Stimulated activated naive B cell treated with anti-CD40 and anti-IgM and Interleukin-4, amounts not matched to agents 10 μg/mL and 1 μg/mL and 100 μg/mL, for 72 hours (primary cell): ENCODE results near the gene SPPL2B.
A peak's percentile ranks its signal among the peaks of the same experiment; 100 is the strongest.

Experiments
- ATAC-seq, 2 donors: fragments of 150-1000 bp; cut with Tn5 transposase; replicated peaks; 2 replicates each; pipeline ENCODE4 v1.10.0; 2021; ENCODE audit warnings: moderate library complexity in 1 of 2
- DNase-seq: peaks from one replicate; pipeline ENCODE4 v3.0.0; 2021
- H3K27ac Mint-ChIP-seq: one replicate; pipeline ENCODE4 v1.8.0; 2022; ENCODE audit warnings: mild to moderate bottlenecking, mixed read lengths
- H3K27me3 Mint-ChIP-seq, 2 donors: one replicate each; pipeline ENCODE4 v1.8.0; 2022; ENCODE audit warnings: mixed read lengths in 2 of 2
- H3K36me3 Mint-ChIP-seq, 2 donors: one replicate each; pipeline ENCODE4 v1.8.0; 2022; ENCODE audit warnings: mixed read lengths in 2 of 2, mild to moderate bottlenecking in 1 of 2
- H3K4me1 Mint-ChIP-seq, 2 donors: one replicate each; pipeline ENCODE4 v1.8.0; 2022; ENCODE audit warnings: mixed read lengths in 2 of 2, mild to moderate bottlenecking in 1 of 2
- H3K4me3 Mint-ChIP-seq, 2 donors: one replicate each; pipeline ENCODE4 v1.8.0; 2022; ENCODE audit warnings: mild to moderate bottlenecking in 2 of 2, mixed read lengths in 2 of 2, moderate library complexity in 1 of 2
- H3K9me3 Mint-ChIP-seq, 2 donors: one replicate each; pipeline ENCODE4 v1.8.0; 2022; ENCODE audit warnings: mixed read lengths in 2 of 2, mild to moderate bottlenecking in 1 of 2

The SPPL2B gene

DNA sequence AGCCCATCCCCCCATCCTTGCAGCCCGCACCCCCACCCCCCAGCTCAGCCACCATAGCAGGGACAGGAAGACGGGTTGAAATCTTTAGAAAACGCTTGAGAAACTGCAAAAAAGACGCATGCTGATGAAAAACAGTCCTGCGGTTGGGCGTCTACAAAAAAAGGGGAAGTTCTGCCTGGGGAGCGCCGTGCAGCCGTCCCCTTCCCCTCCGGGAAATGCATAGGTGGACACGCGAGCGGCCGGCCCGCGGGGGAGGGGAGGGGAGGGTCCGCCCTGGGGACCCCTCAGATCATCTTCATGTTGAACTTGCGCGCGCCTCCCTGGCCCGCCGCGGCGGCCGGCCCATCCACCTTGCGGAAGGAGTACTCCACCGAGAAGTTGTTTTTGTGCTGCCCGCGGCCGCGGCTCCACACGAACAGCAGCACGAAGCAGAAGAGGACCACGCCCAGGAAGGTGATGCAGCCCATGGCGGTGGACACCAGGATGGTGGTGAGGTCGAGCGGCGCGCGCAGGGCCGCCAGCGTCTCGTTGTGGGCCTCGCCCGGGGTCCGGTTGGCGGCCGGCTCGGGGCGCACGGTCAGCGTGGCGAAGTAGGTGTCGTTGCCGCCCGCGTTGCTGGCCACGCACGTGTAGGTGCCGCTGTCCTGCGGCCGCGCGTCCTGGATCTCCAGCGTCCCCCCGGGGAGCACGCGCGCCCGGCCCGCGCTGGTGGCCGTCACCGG lies 38.6 kb upstream of the SPPL2B start:
- Mint-ChIP-seq H3K36me3 (peaks cover 18 to 21% of the 10 kb centered on the region in 2 donors), H3K27ac (peak overlapping the region; percentile 97)
- peak; percentile 79 for DNase-seq

DNA sequence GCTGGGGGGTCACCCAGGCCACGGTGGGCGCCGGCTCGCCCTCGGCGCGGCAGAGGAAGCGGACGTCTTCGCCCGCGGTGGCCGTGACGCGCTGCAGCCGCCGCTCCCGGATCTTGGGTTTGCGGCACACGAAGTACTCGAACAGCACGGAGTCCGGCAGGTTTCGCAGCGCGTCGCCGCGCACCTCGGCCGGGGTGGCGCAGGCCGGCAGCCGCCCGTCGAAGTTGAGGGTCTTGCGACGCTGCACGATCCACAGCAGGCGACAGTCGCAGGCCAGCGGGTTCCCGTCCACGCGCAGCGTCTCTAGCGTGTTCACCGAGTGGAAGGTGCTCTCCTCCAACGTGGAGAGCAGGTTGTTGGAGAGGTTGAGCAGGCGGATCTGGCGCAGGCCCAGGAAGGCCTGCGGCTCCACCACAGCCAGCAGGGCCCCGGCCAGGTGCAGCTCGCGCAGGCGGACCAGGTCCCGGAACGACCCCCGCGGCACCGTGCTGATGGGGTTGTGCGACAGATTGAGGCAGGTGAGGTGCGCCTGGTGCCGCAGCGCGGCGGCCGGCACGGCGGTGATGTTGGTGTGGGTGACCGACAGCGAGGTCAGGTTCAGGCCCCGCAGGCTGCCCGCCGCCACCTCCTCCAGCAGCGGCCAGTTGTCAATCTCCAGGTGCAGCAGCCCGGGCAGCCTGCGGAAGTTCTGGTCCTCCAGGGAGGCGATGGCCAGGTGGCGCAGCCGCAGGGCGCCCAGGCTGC lies 37.9 kb upstream of the SPPL2B start:
- peaks cover 21 to 22% of the 10 kb centered on the region in 2 donors for H3K36me3 Mint-ChIP-seq
- H3K4me3 Mint-ChIP-seq = peak overlapping the region; percentile 82 to 87
- no peaks in the 10 kb centered on the region for H3K27me3 Mint-ChIP-seq
- H3K4me1 Mint-ChIP-seq = peaks cover 48 to 81% of the 10 kb centered on the region in 2 donors
- peak overlapping the region; percentile 75 for H3K27ac Mint-ChIP-seq
- ATAC-seq = peak; percentile 23 to 30
- H3K9me3 Mint-ChIP-seq = no peaks in the 10 kb centered on the region
- DNase-seq = no peak

More for the DNA sequence above, 38.6 kb upstream of the SPPL2B start:
- ATAC-seq = peak; percentile 70 to 76
- Mint-ChIP-seq H3K4me3 (peak overlapping the region; percentile 84 to 87), H3K9me3 (no peaks in the 10 kb centered on the region), H3K27me3 (no peaks in the 10 kb centered on the region), H3K4me1 (peaks cover 48 to 78% of the 10 kb centered on the region in 2 donors)

DNA sequence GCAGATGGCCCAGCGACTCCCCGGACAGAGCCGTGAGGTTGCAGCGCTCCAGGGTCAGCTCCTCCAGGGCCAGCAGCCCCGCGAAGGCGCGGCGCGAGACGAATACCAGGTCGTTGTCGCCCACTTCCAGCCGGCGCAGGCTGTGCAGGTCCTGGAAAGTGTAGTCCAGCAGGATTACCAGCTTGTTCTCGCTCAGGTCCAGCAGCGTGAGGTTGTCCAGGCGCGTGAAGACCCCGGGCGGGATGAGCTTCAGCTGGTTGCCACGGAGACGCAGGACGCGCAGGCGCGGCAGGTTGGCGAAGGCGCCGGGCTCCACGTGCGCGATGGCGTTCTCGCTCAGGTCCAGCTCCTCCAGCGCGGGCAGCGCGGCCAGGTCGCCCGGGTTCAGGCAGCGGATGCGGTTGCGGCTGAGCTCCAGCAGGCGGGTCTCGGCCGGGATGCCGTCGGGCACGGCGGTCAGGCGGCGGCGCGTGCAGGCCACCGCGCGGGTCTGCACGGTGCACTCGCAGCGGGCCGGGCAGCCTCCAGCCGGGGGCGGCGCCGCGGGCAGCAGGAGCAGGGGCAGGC lies 37.2 kb upstream of the SPPL2B start:
- Mint-ChIP-seq H3K4me1 (peaks cover 50 to 81% of the 10 kb centered on the region in 2 donors), H3K27me3 (no peaks in the 10 kb centered on the region), H3K36me3 (peaks cover 21 to 22% of the 10 kb centered on the region in 2 donors)

DNA sequence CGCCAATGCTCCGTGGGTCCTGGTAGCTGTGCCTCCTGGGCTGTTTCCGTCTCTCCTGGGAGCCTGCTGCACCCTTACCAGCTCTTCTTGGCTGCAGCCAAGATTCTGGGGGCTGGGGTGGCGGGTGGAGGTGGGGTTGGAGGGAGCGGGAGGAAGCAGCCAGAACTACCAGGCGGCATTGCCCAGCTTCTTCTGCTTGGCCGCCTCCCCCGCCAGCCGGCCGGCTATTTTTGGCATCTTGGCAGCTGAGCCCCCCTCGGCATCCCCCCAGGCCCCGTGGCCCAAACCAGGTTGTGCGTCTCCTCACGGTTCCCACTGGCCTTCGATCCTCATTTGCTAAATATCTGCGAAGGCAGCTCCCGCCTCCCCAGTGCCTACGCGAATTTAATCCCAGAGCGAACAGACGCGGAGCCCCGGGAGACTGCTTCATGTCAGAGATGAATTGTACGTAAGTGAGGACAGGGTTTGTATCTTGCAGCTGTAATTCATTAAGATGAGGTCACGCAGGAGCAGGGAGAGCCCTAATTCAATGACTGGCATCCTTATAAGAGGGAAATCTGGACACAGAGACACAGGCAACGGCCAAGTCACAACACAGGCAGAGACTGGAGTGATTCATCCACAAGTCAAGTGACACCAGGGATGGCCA lies 33.7 kb upstream of the SPPL2B start:
- Mint-ChIP-seq H3K27me3 (no peaks in the 10 kb centered on the region), H3K9me3 (no peaks in the 10 kb centered on the region), H3K36me3 (peaks cover 17 to 22% of the 10 kb centered on the region in 2 donors), H3K27ac (peak overlapping the region; percentile 54), H3K4me1 (peaks cover 23 to 49% of the 10 kb centered on the region in 2 donors), H3K4me3 (peak overlapping the region in 1 of 2 donors; percentile 74)
- ATAC-seq (no peak), DNase-seq (no peak)

More for the DNA sequence above, 37.2 kb upstream of the SPPL2B start:
- no peaks in the 10 kb centered on the region for H3K9me3 Mint-ChIP-seq
- H3K4me3 Mint-ChIP-seq = peak overlapping the region; percentile 82 to 87
- no peak for DNase-seq
- no peak for ATAC-seq
- no peak overlapping the region for H3K27ac Mint-ChIP-seq

DNA sequence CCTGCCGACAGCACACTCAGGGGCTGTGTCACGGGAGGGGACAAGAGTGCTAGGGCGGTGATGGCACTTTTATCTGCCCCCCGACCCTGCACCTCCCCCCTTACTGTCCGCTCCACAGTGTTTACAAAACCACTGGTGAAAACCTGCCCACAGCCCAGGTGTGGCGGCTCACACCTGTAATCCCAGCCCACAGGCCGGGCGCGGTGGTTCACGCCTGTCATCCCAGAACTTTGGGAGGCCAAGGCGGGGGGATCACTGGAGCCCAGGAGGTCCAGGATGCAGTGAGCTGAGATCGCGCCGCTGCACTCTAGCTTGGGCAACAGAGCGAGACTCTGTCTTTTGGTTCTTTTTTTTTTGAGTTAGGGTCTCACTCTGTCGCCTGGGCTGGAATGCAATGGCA lies 32.3 kb upstream of the SPPL2B start:
- Mint-ChIP-seq H3K4me3 (no peak overlapping the region), H3K27ac (no peak overlapping the region), H3K9me3 (no peaks in the 10 kb centered on the region), H3K36me3 (peaks cover 15 to 28% of the 10 kb centered on the region in 2 donors), H3K27me3 (no peaks in the 10 kb centered on the region), H3K4me1 (peaks cover 26 to 53% of the 10 kb centered on the region in 2 donors)
- no peak for DNase-seq
- ATAC-seq = no peak

DNA sequence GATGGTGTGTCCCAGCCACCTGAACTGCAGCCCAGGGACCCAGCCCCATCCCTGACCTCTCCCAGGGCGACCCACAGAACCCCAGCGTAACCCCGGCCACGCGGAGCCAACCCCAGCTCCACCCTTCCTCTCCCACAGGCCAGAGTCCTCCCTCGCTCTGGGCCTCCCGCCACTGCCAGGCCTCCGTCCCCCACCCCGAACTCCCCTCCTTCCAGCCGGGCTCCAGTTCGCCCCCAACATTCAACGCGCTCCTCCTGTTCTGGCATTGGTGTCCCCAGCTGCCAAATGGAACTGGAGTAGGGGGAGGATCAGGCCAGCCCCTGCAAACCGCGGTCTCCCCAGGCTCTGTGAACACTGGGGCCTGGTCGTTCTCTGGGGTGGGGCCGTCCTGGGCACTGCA lies 28.0 kb upstream of the SPPL2B start:
- H3K27ac Mint-ChIP-seq = peak overlapping the region; percentile 73
- peaks cover 20 to 38% of the 10 kb centered on the region in 2 donors for H3K4me1 Mint-ChIP-seq
- no peaks in the 10 kb centered on the region for H3K27me3 Mint-ChIP-seq
- ATAC-seq (no peak), DNase-seq (no peak)
- H3K4me3 Mint-ChIP-seq = peak overlapping the region in 1 of 2 donors; percentile 50
- peaks cover 0 to 2% of the 10 kb centered on the region in 2 donors for H3K9me3 Mint-ChIP-seq
- H3K36me3 Mint-ChIP-seq = peaks cover 2 to 6% of the 10 kb centered on the region in 2 donors

DNA sequence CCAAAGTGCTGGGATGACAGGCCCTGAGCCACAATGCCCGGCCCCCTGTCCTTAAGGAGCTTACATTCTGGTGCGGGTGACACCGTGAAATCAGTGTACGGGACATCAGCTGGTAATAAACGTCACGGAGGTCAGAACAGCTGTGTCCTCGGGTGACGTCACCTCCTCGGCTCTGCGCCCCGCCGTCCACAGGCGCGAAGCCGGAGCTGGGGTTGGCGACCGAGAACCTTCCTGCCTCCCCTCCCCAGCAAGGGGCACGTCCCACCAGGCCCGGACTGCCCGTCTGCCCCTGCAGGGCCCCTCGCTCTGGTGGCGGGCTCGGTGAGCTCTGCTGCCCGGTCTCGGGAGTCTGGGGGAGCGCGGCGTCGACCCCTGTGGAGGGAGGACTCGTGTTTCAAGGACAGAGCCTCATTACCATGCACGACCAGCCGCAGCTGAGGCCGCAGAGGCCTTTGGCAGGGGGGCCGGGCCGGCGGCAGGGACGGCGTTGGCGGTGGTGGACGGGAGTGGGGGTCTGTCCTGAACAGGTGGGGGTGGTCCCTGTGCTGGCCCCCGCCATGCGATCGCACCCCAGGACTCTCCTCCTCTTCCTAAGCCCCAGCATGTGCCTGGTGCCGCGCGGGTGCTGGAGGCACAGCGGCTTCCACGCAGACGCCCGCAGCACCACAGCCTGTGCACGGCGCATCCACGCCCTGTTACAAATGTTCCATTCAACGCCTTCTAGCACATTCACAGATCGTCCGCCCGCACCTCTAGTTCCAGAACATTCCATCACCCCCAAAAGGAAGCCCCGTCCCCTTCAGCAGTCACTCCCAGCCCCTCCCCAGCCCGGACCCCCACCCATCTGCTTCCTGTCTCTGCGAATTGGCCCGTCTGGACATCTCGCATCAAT lies 25.9 kb upstream of the SPPL2B start:
- no peak for DNase-seq
- peaks cover 11 to 12% of the 10 kb centered on the region in 2 donors for H3K27me3 Mint-ChIP-seq
- peak overlapping the region; percentile 77 to 80 for H3K4me3 Mint-ChIP-seq

DNA sequence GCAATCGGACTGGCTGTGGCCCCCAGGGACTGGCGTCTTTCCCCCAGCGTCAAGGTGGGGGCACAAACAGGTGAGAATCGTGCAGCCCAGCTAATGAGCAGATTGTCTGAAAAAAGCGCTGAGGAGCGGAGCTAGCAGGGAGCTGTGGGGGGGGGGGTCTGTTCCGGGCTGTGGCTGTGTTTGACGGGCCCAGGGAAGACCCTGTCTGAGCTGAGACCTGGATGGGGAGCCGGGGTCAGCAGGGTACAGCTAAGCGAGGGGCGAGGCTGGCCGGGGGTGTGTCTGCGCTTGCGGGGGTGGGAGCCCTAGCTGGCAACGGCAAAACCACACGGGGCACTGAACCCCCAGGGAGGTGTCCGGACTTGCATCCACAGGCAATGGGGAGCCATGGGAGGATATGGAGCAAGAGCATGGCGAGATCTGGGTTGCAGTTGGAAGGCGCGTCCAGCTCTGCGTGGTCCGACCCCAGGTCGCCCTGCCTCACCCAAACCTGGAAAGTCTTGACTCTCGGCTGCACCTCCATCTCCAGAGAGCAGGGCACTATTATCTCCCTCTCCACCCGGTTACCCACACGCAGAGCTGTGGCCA lies 25.2 kb upstream of the SPPL2B start:
- Mint-ChIP-seq H3K36me3 (peaks cover 2 to 6% of the 10 kb centered on the region in 2 donors), H3K4me1 (peaks cover 29 to 55% of the 10 kb centered on the region in 2 donors), H3K27me3 (peaks cover 11 to 15% of the 10 kb centered on the region in 2 donors), H3K4me3 (peak overlapping the region; percentile 77 to 80), H3K27ac (peak overlapping the region; percentile 91), H3K9me3 (peaks cover 0 to 2% of the 10 kb centered on the region in 2 donors)
- ATAC-seq (peak in 1 of 2 donors; percentile 22), DNase-seq (no peak)

More for the DNA sequence above, 25.9 kb upstream of the SPPL2B start:
- peaks cover 28 to 54% of the 10 kb centered on the region in 2 donors for H3K4me1 Mint-ChIP-seq
- H3K27ac Mint-ChIP-seq = peak overlapping the region; percentile 91
- H3K36me3 Mint-ChIP-seq = peaks cover 2 to 6% of the 10 kb centered on the region in 2 donors
- peak; percentile 57 to 61 for ATAC-seq
- H3K9me3 Mint-ChIP-seq = peaks cover 0 to 2% of the 10 kb centered on the region in 2 donors

DNA sequence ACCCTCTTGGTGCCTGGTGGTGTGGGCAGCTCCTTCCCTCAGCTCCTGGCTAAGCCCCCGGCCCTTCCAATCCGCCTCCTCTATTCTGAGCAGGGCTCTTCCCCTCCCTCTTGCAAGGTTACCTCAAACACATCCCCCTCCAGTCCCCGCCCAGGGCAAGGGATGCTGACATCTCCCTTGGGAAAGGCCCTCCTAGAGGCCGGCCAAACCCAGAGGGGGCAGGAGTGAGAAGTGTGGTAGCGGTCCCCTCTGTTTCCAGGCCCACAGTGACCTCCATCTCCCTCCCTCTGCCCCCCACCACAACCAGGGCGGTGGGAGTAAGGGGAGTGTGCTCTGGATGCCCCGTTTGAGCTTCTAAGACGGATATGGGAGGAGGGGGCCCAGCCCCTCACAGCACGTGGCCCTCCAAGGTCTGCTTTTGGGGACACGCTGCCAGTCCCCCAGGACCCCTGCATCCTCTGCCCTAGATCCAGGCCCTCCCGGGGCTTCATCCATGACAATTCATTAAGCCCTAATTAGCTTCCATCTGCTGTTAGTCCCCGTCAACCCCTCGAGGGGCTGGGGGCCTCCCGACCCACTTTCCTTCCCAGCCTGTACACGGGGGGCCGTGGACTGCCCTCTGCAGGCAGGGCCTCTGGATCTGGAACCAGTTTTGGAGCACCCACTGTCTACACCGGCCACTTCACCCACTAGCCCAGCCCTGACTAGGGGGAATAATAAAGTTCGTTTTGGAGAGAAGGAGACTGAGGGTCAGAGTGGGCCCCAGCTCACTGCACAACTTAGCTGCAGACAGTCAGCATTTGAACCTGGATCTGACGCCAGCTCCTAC lies 22.8 kb upstream of the SPPL2B start:
- Mint-ChIP-seq H3K27me3 (peaks cover 16 to 35% of the 10 kb centered on the region in 2 donors), H3K4me1 (peaks cover 30 to 62% of the 10 kb centered on the region in 2 donors), H3K36me3 (peaks cover 1 to 2% of the 10 kb centered on the region in 2 donors), H3K27ac (no peak overlapping the region), H3K4me3 (no peak overlapping the region), H3K9me3 (peaks cover 0 to 2% of the 10 kb centered on the region in 2 donors)
- no peak for DNase-seq
- ATAC-seq = no peak

DNA sequence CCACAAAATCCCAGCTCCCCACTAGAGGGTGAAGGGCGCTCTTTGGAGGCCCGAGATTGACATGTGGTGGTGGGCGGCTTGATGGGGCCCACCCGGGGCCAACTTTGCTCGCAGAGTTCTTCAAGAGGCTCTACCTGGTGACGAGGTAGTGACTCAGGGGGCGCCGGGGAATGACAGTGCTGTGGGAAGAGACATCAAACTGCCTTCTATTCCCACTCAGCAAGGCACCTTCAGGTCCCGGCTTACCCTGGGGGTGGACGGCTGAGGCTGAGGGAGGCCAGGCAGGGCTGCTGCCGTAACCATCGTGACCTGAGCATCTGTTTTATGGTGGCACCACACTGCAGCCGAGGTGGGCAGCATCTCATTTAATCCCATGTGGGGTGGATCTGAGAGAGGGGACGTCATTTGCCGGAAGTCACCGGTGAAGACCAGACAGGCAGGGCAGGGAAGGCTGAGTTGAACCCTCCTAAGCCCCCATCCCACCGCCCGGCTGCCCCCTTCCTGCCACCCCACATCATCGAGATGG lies 22.1 kb upstream of the SPPL2B start:
- ATAC-seq = no peak
- Mint-ChIP-seq H3K9me3 (peaks cover 0 to 2% of the 10 kb centered on the region in 2 donors), H3K36me3 (peaks cover 0 to 2% of the 10 kb centered on the region in 2 donors), H3K4me1 (peaks cover 24 to 56% of the 10 kb centered on the region in 2 donors), H3K27me3 (peaks cover 16 to 37% of the 10 kb centered on the region in 2 donors), H3K27ac (no peak overlapping the region), H3K4me3 (peak overlapping the region; percentile 30 to 32)
- DNase-seq = no peak

DNA sequence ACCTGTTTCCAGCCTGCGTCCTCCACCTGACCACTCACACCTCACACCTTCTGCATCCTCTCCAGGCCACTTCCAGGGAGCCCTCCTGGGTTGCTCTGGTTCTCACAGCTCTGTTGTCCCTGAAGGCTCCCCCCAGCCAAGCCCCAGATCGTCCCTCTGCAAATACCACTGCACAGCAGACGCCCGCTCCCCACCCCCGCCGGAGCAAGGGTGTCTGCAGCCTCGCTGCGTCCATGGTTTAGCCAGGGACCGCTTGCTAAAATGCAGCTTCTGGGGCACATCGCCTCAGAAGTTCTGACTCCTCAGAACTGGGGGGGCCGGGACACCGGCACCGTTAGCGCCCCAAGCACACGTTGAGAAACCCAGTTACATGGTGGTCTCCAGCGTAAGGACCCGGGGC lies 21.5 kb upstream of the SPPL2B start:
- no peaks in the 10 kb centered on the region for H3K9me3 Mint-ChIP-seq
- DNase-seq (no peak), ATAC-seq (no peak)
- peaks cover 0 to 2% of the 10 kb centered on the region in 2 donors for H3K36me3 Mint-ChIP-seq
- peak overlapping the region in 1 of 2 donors; percentile 53 for H3K4me3 Mint-ChIP-seq
- no peak overlapping the region for H3K27ac Mint-ChIP-seq
- H3K27me3 Mint-ChIP-seq = peaks cover 16 to 37% of the 10 kb centered on the region in 2 donors
- peaks cover 22 to 52% of the 10 kb centered on the region in 2 donors for H3K4me1 Mint-ChIP-seq

DNA sequence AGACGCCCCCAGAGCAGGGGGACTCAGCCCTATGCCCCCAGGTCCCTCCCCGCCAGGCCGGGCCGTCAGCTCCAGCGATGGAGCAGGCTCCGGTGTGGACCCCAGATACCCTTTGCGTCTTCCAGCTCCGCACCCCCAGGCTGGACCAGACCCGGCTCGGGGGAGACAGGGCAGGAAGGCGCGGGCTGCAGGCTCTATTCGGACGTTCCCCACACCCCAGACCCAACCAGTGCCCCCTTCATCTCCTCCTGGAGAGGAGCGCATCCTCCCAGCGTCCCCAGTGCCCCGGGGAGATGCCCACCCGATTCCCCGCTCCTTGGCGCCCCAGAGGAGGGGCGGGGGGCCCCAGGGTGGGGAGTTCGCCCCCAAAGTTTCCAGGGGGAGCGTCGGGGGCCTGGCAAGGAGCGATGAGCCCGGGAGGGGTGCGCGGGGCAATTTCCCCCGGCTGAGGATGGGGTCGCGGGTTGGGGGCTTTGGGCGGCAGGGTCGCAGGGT lies 20.9 kb upstream of the SPPL2B start:
- H3K27ac Mint-ChIP-seq = no peak overlapping the region
- DNase-seq (no peak), ATAC-seq (no peak)
- no peaks in the 10 kb centered on the region for H3K9me3 Mint-ChIP-seq
- H3K36me3 Mint-ChIP-seq = peaks cover 0 to 2% of the 10 kb centered on the region in 2 donors
- H3K4me1 Mint-ChIP-seq = peaks cover 22 to 46% of the 10 kb centered on the region in 2 donors
- H3K27me3 Mint-ChIP-seq = peaks cover 16 to 37% of the 10 kb centered on the region in 2 donors
- H3K4me3 Mint-ChIP-seq = peak overlapping the region; percentile 25 to 51
